Endodermal cell (in vitro differentiated cells): ENCODE results near the gene PHLDB2. TPM values are rescaled to one million over a fixed set of nuclear protein-coding genes. Genes with fewer than 3 reads are reported as not detected.

Source experiments
- DNase-seq: peaks from one replicate; pipeline ENCODE4 v3.0.0-alpha.2; 2017
- H3K27ac ChIP-seq: 2 replicates; pipeline ENCODE4 v1.5.1; 2013; ENCODE audit warnings: mild to moderate bottlenecking, low read depth, low read length, moderate library complexity
- H3K27me3 ChIP-seq: 2 replicates; pipeline ENCODE4 v1.6.1; 2013; ENCODE audit warnings: mild to moderate bottlenecking, low read length, moderate library complexity; ENCODE audit not compliant: insufficient read depth, control insufficient read depth, poor library complexity, severe bottlenecking
- H3K36me3 ChIP-seq: 2 replicates; pipeline ENCODE4 v1.7.0; 2013; ENCODE audit warnings: mild to moderate bottlenecking, low read length, moderate library complexity; ENCODE audit not compliant: control insufficient read depth, insufficient read depth
- H3K4me1 ChIP-seq: one replicate; pipeline ENCODE4 v1.7.0; 2013; ENCODE audit warnings: low read length; ENCODE audit not compliant: control insufficient read depth, insufficient read depth
- H3K4me3 ChIP-seq: 2 replicates; pipeline ENCODE4 v1.5.1; 2013; ENCODE audit warnings: mild to moderate bottlenecking, low read length, moderate library complexity
- H3K9ac ChIP-seq: 2 replicates; pipeline ENCODE4 v1.6.1; 2013; ENCODE audit warnings: mild to moderate bottlenecking, low read length, moderate library complexity; ENCODE audit not compliant: poor library complexity, severe bottlenecking; ENCODE audit errors: extremely low read depth
- H3K9me3 ChIP-seq: 2 replicates; pipeline ENCODE4 v1.6.1; 2013; ENCODE audit warnings: mild to moderate bottlenecking, low read length, moderate library complexity; ENCODE audit not compliant: control insufficient read depth
- H3K27ac Mint-ChIP-seq: 2 replicates; pipeline ENCODE4 v1.8.0; 2020; ENCODE audit warnings: mixed read lengths
- H3K27me3 Mint-ChIP-seq: 2 replicates; pipeline ENCODE4 v1.8.0; 2021; ENCODE audit warnings: mild to moderate bottlenecking, mixed read lengths; ENCODE audit not compliant: insufficient read depth
- H3K36me3 Mint-ChIP-seq: 2 replicates; pipeline ENCODE4 v1.8.0; 2020; ENCODE audit warnings: low read depth, mixed read lengths
- H3K4me1 Mint-ChIP-seq: 2 replicates; pipeline ENCODE4 v1.8.0; 2020; ENCODE audit warnings: mixed read lengths
- H3K4me3 Mint-ChIP-seq: 2 replicates; pipeline ENCODE4 v1.8.0; 2020; ENCODE audit warnings: mild to moderate bottlenecking, moderate library complexity, mixed read lengths
- H3K9me3 Mint-ChIP-seq: 2 replicates; pipeline ENCODE4 v1.8.0; 2020; ENCODE audit warnings: mild to moderate bottlenecking, mixed read lengths
- WGBS, 2 experiments: methylation state at CpG; one replicate each; pipeline versions ENCODE4 v1.1.5 to v1.1.7; 2013; ENCODE audit warnings: missing lambda C conversion rate in 2 of 2, mixed read lengths in 1 of 2; ENCODE audit not compliant: insufficient coverage in 1 of 2, insufficient read length in 1 of 2; 5-methylcytosine and 5-hydroxymethylcytosine counted together
- total RNA-seq, 2 donors: library from RNA; stranded (reverse); fragmentation: NEBNext Ultra II Directional in 1 of 2; extraction: Animal tissue kit (Norgen Biotek cat#: 25700) in 1 of 2; gene quantifications; 2 replicates in 1 of 2; 3 replicates in 1 of 2; pipeline ENCODE4 v1.2.1, GENCODE V29; 2021
- TF ChIP-seq, protein P1 (sequence below): fragments of 200-600 bp; sonication (generic); conservative IDR thresholded peaks from 2 replicates; pipeline ENCODE4 v1.5.0; 2021; ENCODE audit warnings: antibody characterized with exemption, mild to moderate bottlenecking

Gene PHLDB2
- total RNA-seq, 2 donors from 2014 or later, result 59.5 to 67.4 TPM

DNA sequence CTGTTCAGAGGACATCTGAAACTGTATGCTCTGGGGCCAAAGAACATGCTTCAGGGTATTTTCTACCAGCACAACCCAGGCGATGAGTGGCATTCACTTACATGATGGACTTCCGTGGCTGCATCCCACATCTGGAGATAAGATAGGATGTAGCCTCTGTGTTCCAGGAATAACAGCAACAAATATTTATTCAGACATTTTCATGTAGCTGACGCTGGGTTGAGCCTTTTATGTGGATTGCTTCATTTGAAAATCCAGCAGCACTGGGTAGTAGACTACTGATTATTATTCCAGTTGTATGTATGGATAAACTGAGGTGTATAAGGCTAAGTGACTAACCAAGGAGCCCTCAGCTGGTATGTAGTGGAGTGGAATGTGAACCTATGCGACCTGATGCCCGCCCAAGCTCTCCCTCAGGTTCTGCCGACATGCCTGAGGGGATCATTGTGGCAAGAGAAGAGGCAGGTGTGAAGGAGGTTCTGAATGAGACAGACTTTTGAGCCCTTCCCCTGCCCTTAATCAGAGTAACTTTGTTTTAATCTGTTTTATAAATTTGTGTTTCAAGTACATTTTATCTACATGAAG is 93.9 kb downstream of the PHLDB2 start:
- DNase-seq, result no peak
- TF ChIP-seq, protein P1, sequence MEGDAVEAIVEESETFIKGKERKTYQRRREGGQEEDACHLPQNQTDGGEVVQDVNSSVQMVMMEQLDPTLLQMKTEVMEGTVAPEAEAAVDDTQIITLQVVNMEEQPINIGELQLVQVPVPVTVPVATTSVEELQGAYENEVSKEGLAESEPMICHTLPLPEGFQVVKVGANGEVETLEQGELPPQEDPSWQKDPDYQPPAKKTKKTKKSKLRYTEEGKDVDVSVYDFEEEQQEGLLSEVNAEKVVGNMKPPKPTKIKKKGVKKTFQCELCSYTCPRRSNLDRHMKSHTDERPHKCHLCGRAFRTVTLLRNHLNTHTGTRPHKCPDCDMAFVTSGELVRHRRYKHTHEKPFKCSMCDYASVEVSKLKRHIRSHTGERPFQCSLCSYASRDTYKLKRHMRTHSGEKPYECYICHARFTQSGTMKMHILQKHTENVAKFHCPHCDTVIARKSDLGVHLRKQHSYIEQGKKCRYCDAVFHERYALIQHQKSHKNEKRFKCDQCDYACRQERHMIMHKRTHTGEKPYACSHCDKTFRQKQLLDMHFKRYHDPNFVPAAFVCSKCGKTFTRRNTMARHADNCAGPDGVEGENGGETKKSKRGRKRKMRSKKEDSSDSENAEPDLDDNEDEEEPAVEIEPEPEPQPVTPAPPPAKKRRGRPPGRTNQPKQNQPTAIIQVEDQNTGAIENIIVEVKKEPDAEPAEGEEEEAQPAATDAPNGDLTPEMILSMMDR, result no peak
- 93 to 96% methylated on average over 5 to 6 of the region's 6 CpGs for WGBS, 2 experiments
- Histone ChIP-seq H3K9ac (no peak overlapping the region), H3K36me3 (peaks cover 56% of the 10 kb centered on the region), H3K27me3 (no peaks in the 10 kb centered on the region), H3K4me3 (no peak overlapping the region), H3K27ac (no peak overlapping the region), H3K4me1 (no peaks in the 10 kb centered on the region), H3K9me3 (no peaks in the 10 kb centered on the region)
- H3K4me1 Mint-ChIP-seq, result peaks cover 32% of the 10 kb centered on the region
- H3K27me3 Mint-ChIP-seq, result no peaks in the 10 kb centered on the region
- H3K9me3 Mint-ChIP-seq, result no peaks in the 10 kb centered on the region
- H3K36me3 Mint-ChIP-seq, result peaks cover 23% of the 10 kb centered on the region
- no peak overlapping the region for H3K4me3 Mint-ChIP-seq
- H3K27ac Mint-ChIP-seq, result no peak overlapping the region

DNA sequence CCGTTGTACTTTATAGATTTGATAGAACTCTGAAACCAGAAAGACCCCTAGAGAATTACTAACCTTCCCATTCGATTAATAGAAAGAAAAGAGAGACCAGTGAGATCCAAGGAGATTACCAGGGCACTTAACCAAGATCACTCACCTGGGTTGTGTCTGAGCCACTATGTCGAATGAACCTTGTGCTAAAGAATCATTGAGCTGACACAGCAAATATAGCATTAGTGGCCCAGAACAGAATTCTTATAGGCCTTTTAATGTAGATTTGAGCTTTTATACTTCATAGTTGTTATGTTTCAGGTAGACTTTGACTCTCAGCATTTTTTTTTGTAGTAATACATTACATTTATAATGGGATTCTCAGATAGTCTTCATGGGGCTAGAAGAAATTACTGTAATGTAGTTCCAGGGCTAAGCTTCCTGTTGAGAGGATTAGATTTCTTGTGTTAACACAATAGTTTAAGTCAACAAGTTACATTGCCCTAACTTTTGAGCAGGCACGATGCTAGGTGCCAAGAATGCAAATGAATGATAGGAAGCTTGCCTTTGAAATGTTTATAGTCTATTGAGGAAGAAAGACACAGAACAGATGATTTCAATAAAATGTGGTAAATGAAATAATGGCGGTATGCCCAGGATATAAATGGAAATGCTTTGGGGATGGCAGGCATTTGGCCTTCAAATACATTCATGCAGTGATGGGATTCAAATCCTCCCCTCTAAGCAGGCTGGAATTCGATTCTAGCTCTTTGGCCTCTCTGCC is 95.3 kb downstream of the PHLDB2 start:
- H3K9me3 ChIP-seq, result no peaks in the 10 kb centered on the region
- Mint-ChIP-seq H3K36me3 (peaks cover 23% of the 10 kb centered on the region), H3K4me3 (no peak overlapping the region), H3K27ac (no peak overlapping the region), H3K9me3 (no peaks in the 10 kb centered on the region), H3K27me3 (no peaks in the 10 kb centered on the region), H3K4me1 (peaks cover 31% of the 10 kb centered on the region)
- DNase-seq, result no peak
- no peaks in the 10 kb centered on the region for H3K4me1 ChIP-seq
- 73 to 76% methylated on average over 4 to 6 of the region's 6 CpGs for WGBS, 2 experiments
- no peak overlapping the region for H3K9ac ChIP-seq
- H3K36me3 ChIP-seq, result peaks cover 52% of the 10 kb centered on the region
- no peaks in the 10 kb centered on the region for H3K27me3 ChIP-seq
- TF ChIP-seq, protein P1, result no peak
- no peak overlapping the region for H3K27ac ChIP-seq
- no peak overlapping the region for H3K4me3 ChIP-seq

DNA sequence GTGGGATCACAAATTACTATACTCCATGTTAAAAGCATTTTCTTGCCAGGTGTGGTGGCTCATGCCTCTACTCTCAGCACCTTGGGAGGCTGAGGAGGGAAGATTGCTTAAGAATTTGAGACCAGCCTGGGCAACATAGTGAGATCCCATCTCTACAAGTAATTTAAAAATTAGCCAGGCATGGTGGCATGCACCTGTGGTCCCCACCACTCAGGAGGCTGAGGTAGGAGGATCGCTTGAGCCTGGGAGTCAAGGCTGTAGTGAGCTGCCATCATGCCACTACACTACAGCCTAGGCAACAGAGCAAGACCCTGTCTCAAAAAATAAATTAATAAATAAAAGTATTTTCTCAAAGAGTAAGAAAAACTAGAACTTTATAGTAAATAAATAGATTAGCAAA is 96.8 kb downstream of the PHLDB2 start:
- Histone ChIP-seq H3K27me3 (no peaks in the 10 kb centered on the region), H3K9me3 (no peaks in the 10 kb centered on the region), H3K27ac (no peak overlapping the region), H3K4me3 (no peak overlapping the region), H3K9ac (no peak overlapping the region), H3K4me1 (no peaks in the 10 kb centered on the region), H3K36me3 (peaks cover 56% of the 10 kb centered on the region)
- TF ChIP-seq, protein P1, result no peak
- peaks cover 31% of the 10 kb centered on the region for H3K4me1 Mint-ChIP-seq
- WGBS, 2 experiments, result 100% methylated on average over 1 of the region's 1 CpG; no CpG with 5 or more reads in 1 of the 2 experiments
- no peak overlapping the region for H3K4me3 Mint-ChIP-seq
- peaks cover 21% of the 10 kb centered on the region for H3K36me3 Mint-ChIP-seq
- DNase-seq, result no peak
- no peaks in the 10 kb centered on the region for H3K9me3 Mint-ChIP-seq
- no peak overlapping the region for H3K27ac Mint-ChIP-seq
- no peaks in the 10 kb centered on the region for H3K27me3 Mint-ChIP-seq
